DND-41 (cell line): ENCODE data around the gene RASAL1.

Experiments
- ATAC-seq: fragments of 200-7000 bp; cut with Tn5 transposase; 3 replicates; pipeline ENCODE4 v1.9.1; 2021; ENCODE audit warnings: low read depth; ENCODE audit not compliant: insufficient read depth
- DNase-seq: peaks from one replicate; pipeline ENCODE4 v3.0.0-alpha.2; 2020
- H2AFZ ChIP-seq: 2 replicates; pipeline ENCODE4 v1.6.0; 2012; ENCODE audit warnings: low read depth, low read length
- H3K27ac ChIP-seq: 2 replicates; pipeline ENCODE4 v1.5.1; 2012; ENCODE audit warnings: low read length, inconsistent platforms
- H3K27me3 ChIP-seq: fragments of 200-600 bp; sonication (generic); 2 replicates; pipeline ENCODE4 v1.6.0; 2012; ENCODE audit warnings: low read length, mild to moderate bottlenecking, inconsistent platforms; ENCODE audit not compliant: insufficient read depth, poor library complexity
- H3K36me3 ChIP-seq: 2 replicates; pipeline ENCODE4 v1.5.1; 2012; ENCODE audit warnings: low read length, inconsistent platforms; ENCODE audit not compliant: insufficient read depth
- H3K4me1 ChIP-seq: 2 replicates; pipeline ENCODE4 v1.5.1; 2012; ENCODE audit warnings: mild to moderate bottlenecking, low read length; ENCODE audit not compliant: insufficient read depth
- H3K4me2 ChIP-seq: 2 replicates; pipeline ENCODE4 v1.6.0; 2012; ENCODE audit warnings: mild to moderate bottlenecking, moderate library complexity, low read length, inconsistent platforms; ENCODE audit not compliant: insufficient read depth
- H3K4me3 ChIP-seq, 2 experiments: fragments of 200-600 bp in 1 of 2; shearing (Covaris generic) in 1 of 2; 2 replicates each; pipeline ENCODE4 v1.5.1; 2012 to 2016; ENCODE audit warnings: inconsistent platforms in 2 of 2, low read length in 2 of 2, mild to moderate bottlenecking in 2 of 2, low read depth in 1 of 2, moderate library complexity in 1 of 2
- H3K79me2 ChIP-seq: 2 replicates; pipeline ENCODE4 v1.6.0; 2012; ENCODE audit warnings: low read length, inconsistent platforms; ENCODE audit not compliant: insufficient read depth
- H3K9ac ChIP-seq: 2 replicates; pipeline ENCODE4 v1.6.0; 2012; ENCODE audit warnings: low read depth, mild to moderate bottlenecking, inconsistent platforms, low read length, moderate library complexity
- H3K9me3 ChIP-seq: 2 replicates; pipeline ENCODE4 v1.5.1; 2012; ENCODE audit warnings: low read length, moderate library complexity, mild to moderate bottlenecking, inconsistent platforms; ENCODE audit not compliant: insufficient read depth, severe bottlenecking
- H4K20me1 ChIP-seq: 2 replicates; pipeline ENCODE4 v1.6.0; 2012; ENCODE audit warnings: low read length; ENCODE audit not compliant: insufficient read depth
- CTCF ChIP-seq: IDR thresholded peaks from 2 replicates; pipeline ENCODE4 v1.5.1; 2012; ENCODE audit warnings: borderline replicate concordance, low read length, moderate library complexity, mild to moderate bottlenecking; ENCODE audit not compliant: poor library complexity, severe bottlenecking; ENCODE audit errors: extremely low read depth
- EZH2 ChIP-seq: IDR thresholded peaks from 3 replicates; pipeline ENCODE4 v1.6.1; 2012; ENCODE audit warnings: borderline replicate concordance, low read depth, mild to moderate bottlenecking, moderate library complexity, low read length, inconsistent platforms; ENCODE audit not compliant: severe bottlenecking

RASAL1 gene

DNA sequence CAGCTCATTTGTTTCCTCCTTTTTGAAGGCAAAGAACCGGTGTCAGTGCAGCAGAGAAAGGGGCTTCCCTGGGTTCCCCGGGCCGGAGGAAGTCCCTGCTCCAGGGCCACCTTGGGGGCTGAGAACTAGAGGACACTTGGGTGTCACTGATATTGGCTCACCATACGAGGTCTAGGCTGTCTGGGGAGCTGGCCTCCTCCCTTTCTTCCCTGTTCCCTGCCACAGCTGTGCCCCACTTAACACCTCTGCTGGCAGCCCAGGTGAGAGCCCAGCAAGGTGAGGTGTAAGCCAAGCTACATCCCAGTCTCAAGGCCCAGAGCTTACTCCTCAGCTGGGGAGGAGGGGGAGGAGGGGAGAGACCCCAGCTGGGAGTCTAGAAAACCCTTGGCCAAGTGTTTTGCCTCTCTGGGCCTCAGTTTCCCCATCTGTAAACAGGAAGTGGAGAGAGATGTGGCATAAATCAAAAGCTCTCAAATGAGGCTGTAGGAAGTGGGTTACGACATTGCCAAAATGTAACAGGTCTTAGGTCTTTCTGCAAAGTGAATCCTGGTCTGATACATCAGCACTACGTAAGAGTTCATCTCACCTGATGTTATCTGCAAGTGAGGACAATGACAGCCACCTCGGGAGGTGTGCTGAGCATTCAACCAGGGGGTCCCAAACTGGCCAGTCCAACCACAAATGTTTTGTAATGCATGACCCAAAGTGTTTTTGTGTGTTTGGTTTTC lies 25.5 kb downstream of the RASAL1 start:
- no peaks in the 10 kb centered on the region for H3K36me3 ChIP-seq
- H3K9me3 ChIP-seq, result no peaks in the 10 kb centered on the region
- ATAC-seq (peak; percentile 23; the same call in 1 of the 3 replicates), DNase-seq (no peak)
- H3K9ac ChIP-seq, result no peak overlapping the region
- no peak overlapping the region for H3K27ac ChIP-seq
- TF ChIP-seq CTCF (no peak), EZH2 (no peak)
- no peaks in the 10 kb centered on the region; the same call in 1 of the 2 replicates for H3K4me1 ChIP-seq
- H3K4me2 ChIP-seq, result no peak overlapping the region
- H3K79me2 ChIP-seq, result no peaks in the 10 kb centered on the region
- no peak overlapping the region for H3K4me3 ChIP-seq
- no peaks in the 10 kb centered on the region for H3K27me3 ChIP-seq
- no peaks in the 10 kb centered on the region for H4K20me1 ChIP-seq
- no peak overlapping the region for H2AFZ ChIP-seq

DNA sequence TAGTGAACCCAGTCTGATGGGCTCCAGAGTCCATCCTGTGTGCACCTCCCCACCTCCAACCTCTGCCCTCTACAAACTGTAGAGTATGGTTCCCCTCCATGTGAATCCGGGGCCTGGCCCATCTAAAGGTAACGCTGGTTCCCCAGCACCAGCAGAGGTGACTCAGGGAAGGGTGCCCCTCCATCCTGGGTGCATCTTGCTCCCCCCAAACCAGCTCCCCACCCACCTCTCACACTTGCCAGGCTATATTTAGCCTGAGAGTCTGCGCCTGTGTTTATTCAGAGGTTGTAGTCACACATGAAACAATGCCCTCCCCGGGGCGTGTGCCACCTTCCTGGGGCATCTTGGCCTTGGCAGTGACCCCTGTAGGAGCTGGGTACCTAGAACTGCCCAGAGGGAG lies 26.2 kb downstream of the RASAL1 start:
- H2AFZ ChIP-seq, result no peak overlapping the region
- no peaks in the 10 kb centered on the region for H3K79me2 ChIP-seq
- H3K36me3 ChIP-seq, result no peaks in the 10 kb centered on the region
- H3K9ac ChIP-seq, result no peak overlapping the region
- H3K4me1 ChIP-seq, result no peaks in the 10 kb centered on the region; the same call in 1 of the 2 replicates
- TF ChIP-seq EZH2 (no peak), CTCF (no peak)
- H3K4me3 ChIP-seq, result no peak overlapping the region
- no peak overlapping the region for H3K27ac ChIP-seq
- no peak for DNase-seq
- H4K20me1 ChIP-seq, result no peaks in the 10 kb centered on the region
- no peaks in the 10 kb centered on the region for H3K9me3 ChIP-seq
- ATAC-seq, result no peak; the same call in 2 of the 3 replicates
- no peaks in the 10 kb centered on the region for H3K27me3 ChIP-seq
- no peak overlapping the region for H3K4me2 ChIP-seq

- Histone ChIP-seq H3K36me3 (no peaks in the 10 kb centered on the region), H3K27me3 (no peaks in the 10 kb centered on the region), H3K4me3 (no peak overlapping the region), H3K27ac (no peak overlapping the region), H3K9me3 (no peaks in the 10 kb centered on the region), H3K9ac (no peak overlapping the region), H4K20me1 (no peaks in the 10 kb centered on the region), H3K79me2 (no peaks in the 10 kb centered on the region), H2AFZ (no peak overlapping the region), H3K4me1 (no peaks in the 10 kb centered on the region; the same call in 1 of the 2 replicates), H3K4me2 (no peak overlapping the region)
- DNase-seq (no peak), ATAC-seq (no peak)
- TF ChIP-seq CTCF, result no peak
- no peak for TF ChIP-seq EZH2
Measured at GRCh38 chr12:113108308-113108707, 27.3 kb downstream of the RASAL1 start.

GRCh38 chr12:113106361-113106760 lies 29.2 kb downstream of the RASAL1 start:
- TF ChIP-seq EZH2 (no peak), CTCF (no peak)
- Histone ChIP-seq H3K4me1 (no peaks in the 10 kb centered on the region; the same call in 1 of the 2 replicates), H3K4me2 (no peak overlapping the region), H4K20me1 (no peaks in the 10 kb centered on the region), H3K4me3 (no peak overlapping the region), H3K9ac (no peak overlapping the region), H3K27me3 (no peaks in the 10 kb centered on the region), H3K27ac (no peak overlapping the region), H3K9me3 (no peaks in the 10 kb centered on the region), H3K79me2 (no peaks in the 10 kb centered on the region), H2AFZ (no peak overlapping the region), H3K36me3 (no peaks in the 10 kb centered on the region)
- DNase-seq (no peak), ATAC-seq (no peak)
